HG02970 (cell line): ENCODE measurements around the gene WDR88.
"Not testable (repeated sequence)": the region's sequence is repeated elsewhere in the genome, so short reads cannot be mapped to it uniquely, and the experiment has no call there.

ENCODE experiments used
- ATAC-seq: cut with Tn5 transposase; IDR thresholded peaks from one replicate; pipeline ENCODE4 v1.9.1; 2021; ENCODE audit warnings: mild to moderate bottlenecking, moderate library complexity, moderate number of reproducible peaks; ENCODE audit not compliant: unreplicated experiment, low FRiP score

The WDR88 gene

GRCh38 chr19:33166037-33166436 lies 34.1 kb downstream of the WDR88 start:
- not testable (repeated sequence) for ATAC-seq

GRCh38 chr19:33167438-33167837 lies 35.5 kb downstream of the WDR88 start:
- no peak for ATAC-seq

- ATAC-seq, result no peak
Observed at GRCh38 chr19:33168528-33168927, 36.6 kb downstream of the WDR88 start.

GRCh38 chr19:33171222-33171795 lies 39.4 kb downstream of the WDR88 start:
- no peak for ATAC-seq

DNA sequence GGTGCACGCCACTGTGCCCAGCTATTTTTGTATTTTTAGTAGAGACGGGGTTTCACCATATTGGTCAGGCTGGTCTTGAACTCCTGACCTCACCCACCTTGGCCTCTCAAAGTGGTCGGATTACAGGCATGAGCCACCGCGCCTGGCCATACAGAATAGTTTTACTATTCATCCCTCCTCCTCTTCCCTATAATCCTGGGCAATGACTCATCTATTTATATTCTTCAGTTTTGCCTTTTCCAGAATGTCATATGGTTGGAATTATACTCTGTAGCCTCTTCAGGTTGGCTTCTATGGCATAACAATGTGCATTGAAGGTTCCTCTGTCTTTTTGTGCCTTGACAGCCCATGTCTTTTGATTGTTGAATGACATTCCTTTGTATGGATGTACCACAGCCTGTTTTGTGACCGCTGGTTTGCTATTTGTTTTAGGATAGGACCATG lies 40.0 kb downstream of the WDR88 start:
- no peak for ATAC-seq

- no peak for ATAC-seq
Observed at GRCh38 chr19:33174186-33174585, 42.3 kb downstream of the WDR88 start.

DNA sequence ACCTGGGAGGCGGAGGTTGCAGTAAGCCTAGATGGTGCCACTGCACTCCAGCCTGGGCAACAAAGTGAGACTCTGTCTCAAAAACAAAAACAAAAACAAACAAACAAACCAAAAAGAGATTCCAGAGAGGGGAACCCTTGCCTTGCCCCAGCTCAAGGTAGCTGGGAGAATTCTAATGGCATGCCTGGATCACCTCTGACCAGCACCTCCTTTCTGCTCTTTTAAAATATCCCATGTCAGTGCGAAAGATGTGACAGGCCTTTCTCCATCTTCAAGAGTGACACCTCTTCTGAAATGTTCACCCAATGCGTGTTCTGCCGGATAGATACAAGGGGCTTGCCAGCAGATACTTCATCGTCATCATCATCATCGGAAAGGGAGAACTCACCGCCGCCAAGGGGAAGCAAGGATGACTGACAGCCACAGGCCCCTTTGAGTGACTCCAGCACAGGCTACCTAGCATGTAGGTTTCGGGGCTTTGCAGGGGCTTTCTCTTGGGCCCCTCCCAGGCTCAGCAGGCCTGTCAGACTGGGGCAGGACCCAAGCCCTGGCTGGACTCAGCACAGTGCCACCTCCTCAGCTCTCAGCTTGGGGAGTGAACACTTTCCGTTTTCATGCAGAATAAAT lies 43.4 kb downstream of the WDR88 start:
- no peak for ATAC-seq

DNA sequence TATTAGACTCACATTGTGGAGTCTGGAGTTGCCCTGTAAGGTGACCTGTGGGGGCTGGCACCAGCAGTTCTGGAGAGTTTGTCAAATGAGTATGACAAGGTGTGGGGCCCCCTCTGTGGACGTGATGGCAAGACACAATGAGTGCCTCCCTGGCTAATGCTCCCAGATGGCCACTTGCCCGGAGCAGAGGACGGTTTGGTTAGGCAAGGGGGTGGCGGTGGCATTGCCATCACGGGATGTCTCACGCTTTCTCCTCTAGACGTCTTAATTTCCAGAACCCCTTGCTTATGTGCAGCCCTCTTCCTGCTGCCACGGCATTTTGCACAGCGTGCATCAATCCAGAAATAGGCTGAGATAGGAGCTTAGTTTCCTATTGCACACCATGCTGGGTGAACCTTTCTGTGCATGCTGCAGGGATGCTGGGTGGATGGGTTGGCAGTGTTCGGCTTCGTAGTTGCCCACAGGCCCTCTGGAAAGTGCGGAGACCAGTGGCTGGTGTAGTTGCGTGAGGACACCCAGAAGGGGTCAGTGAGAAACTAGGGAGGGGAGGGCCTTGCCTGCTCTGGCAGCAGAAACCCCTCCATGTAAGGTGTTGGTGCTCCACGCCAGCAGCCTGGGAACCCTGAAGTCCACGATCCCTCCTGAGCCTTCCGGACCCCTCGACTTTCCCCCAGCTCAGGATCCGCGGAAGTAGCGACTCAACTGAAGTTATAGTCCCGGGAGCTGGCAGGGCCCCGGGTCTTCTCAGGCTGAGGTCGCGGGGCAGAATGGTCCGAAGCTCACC lies 44.2 kb downstream of the WDR88 start:
- ATAC-seq, result no peak

GRCh38 chr19:33176670-33177416 lies 44.9 kb downstream of the WDR88 start:
- peak; percentile 83 for ATAC-seq

DNA sequence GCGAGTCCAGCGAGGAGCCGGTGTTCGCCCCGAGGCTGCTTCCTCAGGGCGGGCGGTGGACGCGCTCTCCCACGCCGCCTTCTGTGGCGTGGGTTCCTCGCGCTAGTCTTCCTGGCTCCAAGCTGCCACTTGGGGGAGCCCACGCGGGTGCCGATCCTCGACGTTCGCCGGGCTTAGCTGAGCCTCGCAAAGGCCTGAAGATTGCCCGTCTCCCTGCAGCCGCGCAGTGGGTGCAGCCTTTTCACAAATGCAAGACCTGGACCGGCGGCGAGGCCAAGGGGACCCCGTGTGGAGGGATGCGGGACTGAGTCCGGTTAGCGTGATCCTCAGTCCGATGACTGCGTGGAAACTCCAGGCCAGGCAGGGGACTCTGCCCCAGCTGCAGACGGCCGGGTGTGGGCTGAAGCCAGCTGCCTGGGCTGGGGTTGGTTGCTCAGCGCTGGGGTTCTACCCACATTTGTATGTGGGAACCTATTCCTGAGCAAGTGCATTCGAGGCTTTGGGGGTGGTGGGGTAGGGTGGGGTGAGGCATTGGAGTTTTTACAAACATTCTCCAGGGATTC lies 45.6 kb downstream of the WDR88 start:
- ATAC-seq, result no peak

DNA sequence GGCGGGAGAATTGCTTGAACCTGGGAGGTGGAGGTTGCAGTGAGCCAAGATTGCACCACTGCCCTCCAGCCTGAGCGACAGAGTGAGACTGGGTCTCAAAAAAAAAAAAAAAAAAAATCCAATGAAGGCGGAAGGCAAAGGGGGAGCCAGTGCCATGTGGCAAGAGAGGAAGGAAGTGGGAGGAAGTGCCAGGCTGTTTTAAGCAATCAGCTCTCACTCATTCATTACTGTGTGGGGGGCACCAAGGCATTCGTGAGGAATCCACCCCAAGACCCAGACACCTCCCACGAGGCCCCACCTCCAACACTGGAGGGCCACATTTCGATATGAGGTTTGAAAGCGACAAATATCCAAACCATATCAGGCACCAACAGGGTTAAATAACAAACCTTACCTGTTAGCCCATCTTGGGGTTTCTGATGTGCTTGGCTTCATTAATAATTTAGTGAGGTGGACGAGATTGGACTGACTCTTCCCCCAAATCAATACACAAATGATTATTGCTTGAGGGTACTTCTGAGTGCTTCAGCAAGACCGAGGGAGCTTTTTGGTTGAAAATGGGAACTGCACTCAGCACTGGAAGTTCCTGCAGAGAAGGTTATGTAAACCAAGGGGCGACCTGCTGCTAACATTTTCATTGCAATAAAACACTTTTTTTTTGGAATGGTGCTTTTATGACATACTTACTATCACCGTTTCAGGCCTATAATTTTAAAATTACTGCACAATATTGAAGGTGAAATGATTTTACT lies 54.7 kb downstream of the WDR88 start:
- ATAC-seq, result no peak

GRCh38 chr19:33187183-33187540 lies 55.2 kb downstream of the WDR88 start:
- no peak for ATAC-seq

- no peak for ATAC-seq
Observed at GRCh38 chr19:33189453-33189852, 57.5 kb downstream of the WDR88 start.

GRCh38 chr19:33191092-33191491 lies 59.2 kb downstream of the WDR88 start:
- not testable (repeated sequence) for ATAC-seq

- ATAC-seq, result no peak
Observed at GRCh38 chr19:33191501-33191900, 59.6 kb downstream of the WDR88 start.

- ATAC-seq, result no peak
Observed at GRCh38 chr19:33192010-33192409, 60.1 kb downstream of the WDR88 start.

DNA sequence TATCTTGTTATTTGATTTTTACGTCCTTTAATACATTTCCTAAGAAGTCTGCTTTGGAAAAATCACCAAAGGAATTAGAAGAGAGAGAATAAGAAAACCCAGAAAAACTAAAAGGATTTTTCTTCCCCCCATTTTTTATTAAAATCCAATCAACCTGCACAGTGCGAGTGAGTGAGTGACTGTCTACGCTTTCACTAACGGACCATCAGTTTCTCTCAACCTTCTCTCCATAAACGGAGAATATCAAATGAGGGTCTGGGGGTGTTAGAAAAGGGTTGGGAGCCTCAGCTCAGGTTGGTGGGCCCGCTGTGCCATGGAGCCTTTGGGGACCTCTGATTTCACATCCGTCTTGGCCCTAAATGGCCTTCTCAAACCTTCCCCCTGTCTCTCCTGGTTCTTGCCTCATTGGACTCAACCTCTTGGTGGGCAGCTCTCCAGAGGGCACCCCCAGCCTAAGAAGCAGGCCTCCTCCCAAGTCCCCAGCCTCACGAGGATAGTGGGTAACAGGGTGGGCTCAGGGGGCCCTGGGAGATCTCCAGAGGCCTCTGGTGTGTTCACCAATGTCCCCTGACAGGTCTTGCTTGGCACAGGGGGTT lies 61.5 kb downstream of the WDR88 start:
- ATAC-seq, result no peak

DNA sequence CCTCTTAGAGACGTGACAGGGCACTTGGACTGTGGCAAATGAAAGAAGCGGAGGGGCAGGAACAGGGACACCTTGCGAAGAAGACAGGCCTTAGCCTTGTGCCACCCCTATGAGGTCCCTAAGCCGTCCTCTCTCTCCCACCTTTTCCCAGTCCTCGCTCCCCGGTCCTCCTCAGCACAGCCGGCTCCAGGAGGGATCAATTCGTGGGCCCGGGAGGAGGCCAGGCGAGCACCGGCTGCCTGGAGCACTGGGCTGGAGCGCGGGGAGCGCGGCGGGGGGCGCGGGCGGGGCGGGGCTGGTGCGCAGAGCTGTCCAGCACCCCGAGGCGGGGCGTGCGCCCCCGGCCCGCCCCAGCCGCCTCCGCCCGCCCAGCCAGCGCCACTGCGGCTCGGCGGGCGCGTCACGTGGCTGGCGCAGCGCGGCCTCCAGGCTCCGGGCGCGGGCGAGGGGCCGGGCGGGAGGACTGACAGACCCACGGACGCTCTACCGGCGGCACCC lies 62.0 kb downstream of the WDR88 start, which contains the start of gene LRP3:
TSS of gene LRP3 (plus strand) at position 466 of the 498 bp plus-strand sequence. CDS start 456 bp downstream, outside the sequence.
- ATAC-seq, result no peak

- ATAC-seq, result no peak
Observed at GRCh38 chr19:33194532-33194885, 62.6 kb downstream of the WDR88 start.
